HL-60 (cell line): Measurements from ENCODE around the gene CFAP74.
A peak's percentile ranks its signal among the peaks of the same experiment; 100 is the strongest.

Source experiments
- DNase-seq, 2 experiments: peaks; one replicate each; pipeline ENCODE4 v3.0.0-alpha.2; 2010 to 2020; ENCODE audit warnings: low read depth in 1 of 2, low spot score in 1 of 2
- H3K27ac ChIP-seq: fragments of 250-450 bp; sonication (Bioruptor Pico); replicated peaks from 2 replicates; pipeline ENCODE4 v1.5.1; 2020; ENCODE audit warnings: mild to moderate bottlenecking, moderate library complexity
- H3K27me3 ChIP-seq: fragments of 250-450 bp; sonication (Bioruptor Pico); 2 replicates; pipeline ENCODE4 v1.5.1; 2021; ENCODE audit warnings: mild to moderate bottlenecking, moderate library complexity; ENCODE audit not compliant: insufficient read depth, poor library complexity, severe bottlenecking
- H3K4me3 ChIP-seq: replicated peaks from 2 replicates; pipeline ENCODE4 v1.5.1; 2011; ENCODE audit warnings: mild to moderate bottlenecking, control low read depth, low read length; ENCODE audit not compliant: insufficient read depth
- GABPA ChIP-seq: IDR thresholded peaks from 2 replicates; pipeline ENCODE4 v1.6.1; 2012; ENCODE audit warnings: low read depth
- POLR2AphosphoS5 ChIP-seq: IDR thresholded peaks from 2 replicates; pipeline ENCODE4 v1.6.1; 2012; ENCODE audit warnings: low read depth
- SPI1 ChIP-seq: IDR thresholded peaks from 2 replicates; pipeline ENCODE4 v1.6.1; 2012; ENCODE audit warnings: low read depth, mild to moderate bottlenecking, borderline replicate concordance
- TF ChIP-seq, protein P1 (sequence below): IDR thresholded peaks from one replicate; pipeline ENCODE4 v1.5.1; 2011; ENCODE audit warnings: low read length, control low read depth, inconsistent platforms; ENCODE audit not compliant: insufficient read depth
- TF ChIP-seq, protein P2 (sequence below): IDR thresholded peaks from 2 replicates; pipeline ENCODE4 v1.6.1; 2012; ENCODE audit warnings: low read depth; ENCODE audit not compliant: insufficient replicate concordance

The CFAP74 gene

GRCh38 chr1:1917995-1918900 lies 85.3 kb downstream of the CFAP74 start:
- Histone ChIP-seq H3K4me3 (peak overlapping the region; percentile 56), H3K27me3 (no peaks in the 10 kb centered on the region), H3K27ac (no peak overlapping the region)
- no peak for TF ChIP-seq POLR2AphosphoS5
- TF ChIP-seq SPI1, result no peak
- TF ChIP-seq, protein P1, sequence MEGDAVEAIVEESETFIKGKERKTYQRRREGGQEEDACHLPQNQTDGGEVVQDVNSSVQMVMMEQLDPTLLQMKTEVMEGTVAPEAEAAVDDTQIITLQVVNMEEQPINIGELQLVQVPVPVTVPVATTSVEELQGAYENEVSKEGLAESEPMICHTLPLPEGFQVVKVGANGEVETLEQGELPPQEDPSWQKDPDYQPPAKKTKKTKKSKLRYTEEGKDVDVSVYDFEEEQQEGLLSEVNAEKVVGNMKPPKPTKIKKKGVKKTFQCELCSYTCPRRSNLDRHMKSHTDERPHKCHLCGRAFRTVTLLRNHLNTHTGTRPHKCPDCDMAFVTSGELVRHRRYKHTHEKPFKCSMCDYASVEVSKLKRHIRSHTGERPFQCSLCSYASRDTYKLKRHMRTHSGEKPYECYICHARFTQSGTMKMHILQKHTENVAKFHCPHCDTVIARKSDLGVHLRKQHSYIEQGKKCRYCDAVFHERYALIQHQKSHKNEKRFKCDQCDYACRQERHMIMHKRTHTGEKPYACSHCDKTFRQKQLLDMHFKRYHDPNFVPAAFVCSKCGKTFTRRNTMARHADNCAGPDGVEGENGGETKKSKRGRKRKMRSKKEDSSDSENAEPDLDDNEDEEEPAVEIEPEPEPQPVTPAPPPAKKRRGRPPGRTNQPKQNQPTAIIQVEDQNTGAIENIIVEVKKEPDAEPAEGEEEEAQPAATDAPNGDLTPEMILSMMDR, result no peak
- TF ChIP-seq, protein P2, sequence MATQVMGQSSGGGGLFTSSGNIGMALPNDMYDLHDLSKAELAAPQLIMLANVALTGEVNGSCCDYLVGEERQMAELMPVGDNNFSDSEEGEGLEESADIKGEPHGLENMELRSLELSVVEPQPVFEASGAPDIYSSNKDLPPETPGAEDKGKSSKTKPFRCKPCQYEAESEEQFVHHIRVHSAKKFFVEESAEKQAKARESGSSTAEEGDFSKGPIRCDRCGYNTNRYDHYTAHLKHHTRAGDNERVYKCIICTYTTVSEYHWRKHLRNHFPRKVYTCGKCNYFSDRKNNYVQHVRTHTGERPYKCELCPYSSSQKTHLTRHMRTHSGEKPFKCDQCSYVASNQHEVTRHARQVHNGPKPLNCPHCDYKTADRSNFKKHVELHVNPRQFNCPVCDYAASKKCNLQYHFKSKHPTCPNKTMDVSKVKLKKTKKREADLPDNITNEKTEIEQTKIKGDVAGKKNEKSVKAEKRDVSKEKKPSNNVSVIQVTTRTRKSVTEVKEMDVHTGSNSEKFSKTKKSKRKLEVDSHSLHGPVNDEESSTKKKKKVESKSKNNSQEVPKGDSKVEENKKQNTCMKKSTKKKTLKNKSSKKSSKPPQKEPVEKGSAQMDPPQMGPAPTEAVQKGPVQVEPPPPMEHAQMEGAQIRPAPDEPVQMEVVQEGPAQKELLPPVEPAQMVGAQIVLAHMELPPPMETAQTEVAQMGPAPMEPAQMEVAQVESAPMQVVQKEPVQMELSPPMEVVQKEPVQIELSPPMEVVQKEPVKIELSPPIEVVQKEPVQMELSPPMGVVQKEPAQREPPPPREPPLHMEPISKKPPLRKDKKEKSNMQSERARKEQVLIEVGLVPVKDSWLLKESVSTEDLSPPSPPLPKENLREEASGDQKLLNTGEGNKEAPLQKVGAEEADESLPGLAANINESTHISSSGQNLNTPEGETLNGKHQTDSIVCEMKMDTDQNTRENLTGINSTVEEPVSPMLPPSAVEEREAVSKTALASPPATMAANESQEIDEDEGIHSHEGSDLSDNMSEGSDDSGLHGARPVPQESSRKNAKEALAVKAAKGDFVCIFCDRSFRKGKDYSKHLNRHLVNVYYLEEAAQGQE, result no peak
- TF ChIP-seq GABPA, result no peak
- no peak for DNase-seq

DNA sequence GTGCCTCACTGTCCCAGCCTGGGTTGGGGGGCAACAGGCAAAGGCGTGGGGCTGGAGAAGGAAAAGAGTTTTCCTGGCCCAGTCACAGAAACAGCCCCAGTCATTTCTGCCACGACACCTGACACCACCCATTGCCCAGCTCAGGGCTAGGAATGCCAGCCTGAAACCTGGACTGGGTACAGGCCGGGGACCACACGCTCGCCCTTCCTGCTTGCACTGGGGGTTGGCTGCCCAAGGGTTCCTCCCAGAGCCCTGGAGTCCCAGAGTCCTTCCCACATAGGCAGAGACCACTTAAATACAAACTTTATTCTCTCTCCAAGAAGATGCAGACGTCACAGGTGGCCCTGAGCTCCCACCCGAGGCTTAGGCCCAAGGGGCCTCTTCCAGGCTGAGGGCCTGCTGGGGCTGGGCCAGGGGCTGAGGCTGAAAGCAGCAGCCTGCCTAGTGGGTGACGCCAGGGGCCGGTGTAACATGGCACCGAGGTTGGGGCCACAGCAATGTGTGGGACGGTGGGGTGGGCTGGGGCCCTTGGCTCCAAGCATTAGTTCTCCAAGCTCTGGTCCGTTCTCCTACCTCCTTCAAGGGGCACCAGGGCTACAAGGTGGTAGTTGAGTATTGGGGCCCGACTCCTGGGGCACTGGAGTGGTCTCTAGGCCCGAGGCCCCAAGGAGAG lies 86.1 kb downstream of the CFAP74 start:
- Histone ChIP-seq H3K27ac (no peak overlapping the region), H3K4me3 (no peak overlapping the region), H3K27me3 (no peaks in the 10 kb centered on the region)
- TF ChIP-seq POLR2AphosphoS5, result no peak
- TF ChIP-seq GABPA, result no peak
- TF ChIP-seq, protein P2, result no peak
- TF ChIP-seq, protein P1, result no peak
- TF ChIP-seq SPI1, result no peak
- DNase-seq, result no peak

GRCh38 chr1:1916851-1917251 lies 86.7 kb downstream of the CFAP74 start:
- TF ChIP-seq GABPA (no peak), SPI1 (no peak)
- TF ChIP-seq, protein P2, result no peak
- TF ChIP-seq, protein P1, result no peak
- DNase-seq, result no peak

More at GRCh38 chr1:1916851-1917251, 86.7 kb downstream of the CFAP74 start:
- Histone ChIP-seq H3K4me3 (no peak overlapping the region), H3K27ac (no peak overlapping the region), H3K27me3 (no peaks in the 10 kb centered on the region)
